Vagina (tissue), 2 donors: Measurements from ENCODE around the gene LPAR5. TPM values are rescaled to one million over a fixed set of nuclear protein-coding genes. Genes with fewer than 3 reads are reported as not detected.

ENCODE experiments used
- DNase-seq, 2 donors: peaks; one replicate each; pipeline ENCODE4 v3.0.0-alpha.2; 2017; ENCODE audit errors: extremely low spot score in 2 of 2
- H3K27ac ChIP-seq: fragments of 200-600 bp; sonication (generic); one replicate; pipeline ENCODE4 v1.5.1; 2019
- H3K27me3 ChIP-seq: fragments of 200-600 bp; sonication (generic); one replicate; pipeline ENCODE4 v1.5.1; 2019
- H3K36me3 ChIP-seq, 2 donors: fragments of 200-600 bp; sonication (generic); one replicate each; pipeline ENCODE4 v1.5.1; 2017 to 2019
- H3K4me1 ChIP-seq: fragments of 200-600 bp; sonication (generic); one replicate; pipeline ENCODE4 v1.5.1; 2019
- H3K4me3 ChIP-seq, 2 donors: fragments of 200-600 bp; sonication (generic); 1 replicate in 1 of 2; 2 replicates in 1 of 2; pipeline ENCODE4 v1.5.1; 2016 to 2019
- H3K9me3 ChIP-seq: fragments of 200-600 bp; sonication (generic); one replicate; pipeline ENCODE4 v1.5.1; 2019
- CTCF ChIP-seq, 3 experiments: fragments of 450-650 bp in 2 of 3; fragments of 200-600 bp in 1 of 3; sonication (generic) in 1 of 3; IDR thresholded peaks; one replicate each; pipeline ENCODE4 v1.5.1; 2017 to 2019; ENCODE audit warnings: antibody characterized with exemption in 3 of 3, mild to moderate bottlenecking in 2 of 3, moderate library complexity in 2 of 3
- POLR2A ChIP-seq, 2 donors: fragments of 450-650 bp; IDR thresholded peaks; one replicate each; pipeline ENCODE4 v1.6.1; 2017; ENCODE audit warnings: antibody characterized with exemption in 2 of 2, mild to moderate bottlenecking in 2 of 2, moderate library complexity in 2 of 2
- POLR2AphosphoS5 ChIP-seq, 2 donors: sonication (generic); formaldehyde crosslinking; IDR thresholded peaks; one replicate each; pipeline ENCODE4 v1.9.0; 2017; ENCODE audit warnings: antibody characterized with exemption in 2 of 2, mild to moderate bottlenecking in 2 of 2, low read depth in 1 of 2; ENCODE audit not compliant: insufficient read depth in 1 of 2
- intact Hi-C: fragments of 100-400 bp; cut with DNase I; formaldehyde crosslinking; loops from one replicate; pipeline ENCODE4 v1.15.1; 2023
- total RNA-seq: library from RNA; depleted of rRNA; stranded (reverse); fragments of >200 nt; gene quantifications from one replicate; pipeline ENCODE4 v1.2.3, GENCODE V29; 2016

The LPAR5 gene
- total RNA-seq, 1 donor from 2014 or later, result 7.4 TPM

GRCh38 chr12:6653342-6653741 lies 17.6 kb upstream of the LPAR5 start:
- intact Hi-C loops, result no loop called here
- no peak overlapping the region for H3K27ac ChIP-seq
- H3K9me3 ChIP-seq, result no peaks in the 10 kb centered on the region
- TF ChIP-seq POLR2AphosphoS5 (IDR thresholded peaks at IDR 0.05; ENCODE audit: insufficient read depth in 1 of 2, low read depth in 1 of 2), result no peak
- TF ChIP-seq CTCF (IDR thresholded peaks at IDR 0.05), result no peak
- TF ChIP-seq POLR2A (IDR thresholded peaks at IDR 0.05), result no peak
- peaks cover 0 to 77% of the 10 kb centered on the region in 2 donors for H3K36me3 ChIP-seq
- no peak overlapping the region for H3K4me3 ChIP-seq
- no peak for DNase-seq
- peaks cover 5% of the 10 kb centered on the region for H3K4me1 ChIP-seq
- no peaks in the 10 kb centered on the region for H3K27me3 ChIP-seq

- TF ChIP-seq POLR2AphosphoS5 (IDR thresholded peaks at IDR 0.05; ENCODE audit: insufficient read depth in 1 of 2, low read depth in 1 of 2) (no peak), POLR2A (IDR thresholded peaks at IDR 0.05) (no peak), CTCF (IDR thresholded peaks at IDR 0.05) (no peak)
- Histone ChIP-seq H3K4me1 (peaks cover 5% of the 10 kb centered on the region), H3K4me3 (no peak overlapping the region), H3K9me3 (no peaks in the 10 kb centered on the region), H3K27me3 (no peaks in the 10 kb centered on the region), H3K27ac (no peak overlapping the region), H3K36me3 (peaks cover 0 to 70% of the 10 kb centered on the region in 2 donors)
- intact Hi-C loops, result no loop called here
- DNase-seq, result no peak
Observed at GRCh38 chr12:6652391-6652790, 16.6 kb upstream of the LPAR5 start.

- intact Hi-C loops, result no loop called here
- Histone ChIP-seq H3K36me3 (peaks cover 0 to 58% of the 10 kb centered on the region in 2 donors), H3K4me1 (peaks cover 12% of the 10 kb centered on the region), H3K27me3 (no peaks in the 10 kb centered on the region), H3K4me3 (no peak overlapping the region), H3K27ac (no peak overlapping the region), H3K9me3 (no peaks in the 10 kb centered on the region)
- no peak for DNase-seq
- TF ChIP-seq POLR2A (IDR thresholded peaks at IDR 0.05) (no peak), CTCF (IDR thresholded peaks at IDR 0.05) (no peak), POLR2AphosphoS5 (IDR thresholded peaks at IDR 0.05; ENCODE audit: insufficient read depth in 1 of 2, low read depth in 1 of 2) (no peak)
Observed at GRCh38 chr12:6650832-6651231, 15.1 kb upstream of the LPAR5 start.

- Histone ChIP-seq H3K36me3 (peaks cover 0 to 27% of the 10 kb centered on the region in 2 donors), H3K27ac (no peak within 1 kb of the TSS), H3K4me3 (peak within 1 kb of the TSS; percentile 43 to 45), H3K27me3 (no peaks in the 10 kb centered on the region), H3K9me3 (no peaks in the 10 kb centered on the region), H3K4me1 (peaks cover 12% of the 10 kb centered on the region)
- intact Hi-C loops, result no loop called here
- TF ChIP-seq POLR2A (IDR thresholded peaks at IDR 0.05) (no peak), CTCF (IDR thresholded peaks at IDR 0.05) (no peak), POLR2AphosphoS5 (IDR thresholded peaks at IDR 0.05; ENCODE audit: insufficient read depth in 1 of 2, low read depth in 1 of 2) (peak in 1 of 2 donors; percentile 56)
- no peak for DNase-seq
Observed at GRCh38 chr12:6647083-6647604, 11.4 kb upstream of the LPAR5 start, which contains the start of gene ACRBP. Gene ACRBP (minus strand): TSS chr12:6647432. CDS start chr12:6647366, 66 bp downstream.

- TF ChIP-seq POLR2A (IDR thresholded peaks at IDR 0.05), result no peak
- no peak for TF ChIP-seq CTCF (IDR thresholded peaks at IDR 0.05)
- TF ChIP-seq POLR2AphosphoS5 (IDR thresholded peaks at IDR 0.05; ENCODE audit: insufficient read depth in 1 of 2, low read depth in 1 of 2), result no peak
- Histone ChIP-seq H3K36me3 (peaks cover 0 to 20% of the 10 kb centered on the region in 2 donors), H3K27ac (no peak overlapping the region), H3K4me1 (peaks cover 12% of the 10 kb centered on the region), H3K27me3 (no peaks in the 10 kb centered on the region), H3K4me3 (peak overlapping the region; percentile 43 to 45), H3K9me3 (no peaks in the 10 kb centered on the region)
- no peak for DNase-seq
- intact Hi-C loops, result no loop called here
Observed at GRCh38 chr12:6646276-6647082, 10.7 kb upstream of the LPAR5 start.
